DMS114 treated with DMSO at 0.1 percent for 48 hours (cell line): ENCODE data around the gene SLC13A2.
"Not testable (repeated sequence)": the region's sequence is repeated elsewhere in the genome, so short reads cannot be mapped to it uniquely, and the experiment has no call there.

ENCODE experiments used
- DNase-seq: peaks from one replicate; lab custom pipeline; 2025; ENCODE audit not compliant: unreplicated experiment; lab: John Stamatoyannopoulos, UW

Gene SLC13A2

GRCh38 chr17:28511858-28512461, 38.5 kb downstream of the SLC13A2 start:
- DNase-seq = no peak

- DNase-seq = no peak
Observed at GRCh38 chr17:28513476-28513875, 40.0 kb downstream of the SLC13A2 start.

- DNase-seq = no peak
Observed at GRCh38 chr17:28514561-28515002, 41.1 kb downstream of the SLC13A2 start.

GRCh38 chr17:28515518-28515917, 42.1 kb downstream of the SLC13A2 start:
- DNase-seq = no peak

GRCh38 chr17:28518132-28518531, 44.7 kb downstream of the SLC13A2 start:
- DNase-seq = no peak

- no peak for DNase-seq
Observed at GRCh38 chr17:28518578-28518977, 45.1 kb downstream of the SLC13A2 start.

- DNase-seq = no peak
Observed at GRCh38 chr17:28519236-28519635, 45.8 kb downstream of the SLC13A2 start.

GRCh38 chr17:28520687-28521086, 47.2 kb downstream of the SLC13A2 start:
- DNase-seq = no peak

GRCh38 chr17:28521311-28522085, 48.1 kb downstream of the SLC13A2 start:
- no peak for DNase-seq

- DNase-seq = not testable (repeated sequence)
Observed at GRCh38 chr17:28522281-28522680, 48.8 kb downstream of the SLC13A2 start.

GRCh38 chr17:28523186-28523585, 49.7 kb downstream of the SLC13A2 start:
- no peak for DNase-seq

- no peak for DNase-seq
Observed at GRCh38 chr17:28523876-28524275, 50.4 kb downstream of the SLC13A2 start.

- DNase-seq = no peak
Observed at GRCh38 chr17:28524476-28525424, 51.3 kb downstream of the SLC13A2 start.

- DNase-seq = no peak
Observed at GRCh38 chr17:28526381-28526780, 52.9 kb downstream of the SLC13A2 start.

- DNase-seq = no peak
Observed at GRCh38 chr17:28527181-28527681, 53.8 kb downstream of the SLC13A2 start.

GRCh38 chr17:28527859-28528258, 54.4 kb downstream of the SLC13A2 start:
- DNase-seq = no peak

- no peak for DNase-seq
Observed at GRCh38 chr17:28528327-28529012, 55.0 kb downstream of the SLC13A2 start.

- no peak for DNase-seq
Observed at GRCh38 chr17:28529013-28529400, 55.6 kb downstream of the SLC13A2 start.

GRCh38 chr17:28530250-28530649, 56.8 kb downstream of the SLC13A2 start:
- DNase-seq = no peak

- no peak for DNase-seq
Observed at GRCh38 chr17:28530926-28531325, 57.5 kb downstream of the SLC13A2 start.
